DOHH2 (cell line): ENCODE results near the gene PPL.

Source experiments
- H3F3A ChIP-seq: fragments of 200-600 bp; sonication (generic), shearing (Covaris generic); 2 replicates; pipeline ENCODE4 v1.6.0; 2016; ENCODE audit warnings: antibody characterized with exemption, mild to moderate bottlenecking; ENCODE audit not compliant: control insufficient read depth, insufficient read depth
- H3K27ac ChIP-seq: fragments of 200-600 bp; sonication (generic); 2 replicates; pipeline ENCODE4 v1.5.1; 2014; ENCODE audit warnings: low read depth, mild to moderate bottlenecking, low read length, moderate library complexity
- H3K27me3 ChIP-seq: fragments of 200-600 bp; sonication (generic); 2 replicates; pipeline ENCODE4 v1.6.1; 2014; ENCODE audit warnings: mild to moderate bottlenecking, low read length, mixed read lengths; ENCODE audit not compliant: control insufficient read depth
- H3K36me3 ChIP-seq: fragments of 200-600 bp; sonication (generic); 2 replicates; pipeline ENCODE4 v1.6.1; 2014; ENCODE audit warnings: mild to moderate bottlenecking, low read length, moderate library complexity, mixed read lengths; ENCODE audit not compliant: control insufficient read depth
- H3K4me1 ChIP-seq: fragments of 200-600 bp; sonication (generic); 2 replicates; pipeline ENCODE4 v1.6.1; 2014; ENCODE audit warnings: mild to moderate bottlenecking, low read length, mixed read lengths; ENCODE audit not compliant: control insufficient read depth
- H3K4me2 ChIP-seq: fragments of 200-600 bp; sonication (generic); 2 replicates; pipeline ENCODE4 v1.6.0; 2014; ENCODE audit warnings: mild to moderate bottlenecking, low read length, moderate library complexity
- H3K4me3 ChIP-seq: fragments of 200-600 bp; sonication (generic); 2 replicates; pipeline ENCODE4 v1.5.1; 2014; ENCODE audit warnings: mild to moderate bottlenecking, low read length, mixed read lengths
- H3K79me2 ChIP-seq: fragments of 200-600 bp; sonication (generic); 2 replicates; pipeline ENCODE4 v1.6.1; 2014; ENCODE audit warnings: mild to moderate bottlenecking, low read length, mixed read lengths; ENCODE audit not compliant: control insufficient read depth
- H3K9me2 ChIP-seq: fragments of 200-600 bp; sonication (generic); replicated peaks from 2 replicates; pipeline ENCODE4 v1.6.1; 2014; ENCODE audit warnings: mild to moderate bottlenecking, low read length, mixed read lengths; ENCODE audit not compliant: control insufficient read depth
- H3K9me3 ChIP-seq: fragments of 200-600 bp; sonication (generic); 2 replicates; pipeline ENCODE4 v1.6.1; 2014; ENCODE audit warnings: antibody characterized with exemption, low read length, mixed read lengths; ENCODE audit not compliant: control insufficient read depth, insufficient read depth
- H4K20me1 ChIP-seq: fragments of 200-600 bp; sonication (generic); 2 replicates; pipeline ENCODE4 v1.6.0; 2014; ENCODE audit warnings: low read depth, mild to moderate bottlenecking, antibody characterized with exemption, low read length, moderate library complexity; ENCODE audit not compliant: control insufficient read depth, insufficient read depth
- CTCF ChIP-seq: fragments of 200-600 bp; sonication (generic); IDR thresholded peaks from one replicate; pipeline ENCODE4 v1.5.1; 2014; ENCODE audit warnings: antibody characterized with exemption, mild to moderate bottlenecking, low read depth, low read length; ENCODE audit not compliant: poor library complexity, severe bottlenecking
- EZH2phosphoT487 ChIP-seq: fragments of 200-600 bp; sonication (generic); IDR thresholded peaks from 2 replicates; pipeline ENCODE4 v1.6.1; 2017; ENCODE audit warnings: borderline replicate concordance, mild to moderate bottlenecking, antibody characterized with exemption, low read length, moderate library complexity, mixed read lengths

PPL gene

GRCh38 chr16:4884209-4884608 lies 52.7 kb downstream of the PPL start:
- TF ChIP-seq CTCF (no peak), EZH2phosphoT487 (no peak)
- no peaks in the 10 kb centered on the region for H4K20me1 ChIP-seq
- H3K27me3 ChIP-seq = no peaks in the 10 kb centered on the region
- no peaks in the 10 kb centered on the region for H3K9me3 ChIP-seq
- H3K27ac ChIP-seq = no peak overlapping the region
- H3K9me2 ChIP-seq = no peaks in the 10 kb centered on the region
- H3K4me1 ChIP-seq = no peaks in the 10 kb centered on the region
- H3F3A ChIP-seq = no peaks in the 10 kb centered on the region; the same call in 1 of the 2 replicates
- no peaks in the 10 kb centered on the region for H3K79me2 ChIP-seq
- no peak overlapping the region for H3K4me3 ChIP-seq
- H3K36me3 ChIP-seq = peaks cover 53% of the 10 kb centered on the region
- H3K4me2 ChIP-seq = no peak overlapping the region

- H3K36me3 ChIP-seq = peaks cover 59% of the 10 kb centered on the region
- TF ChIP-seq CTCF (no peak), EZH2phosphoT487 (no peak)
- no peaks in the 10 kb centered on the region for H3F3A ChIP-seq
- no peaks in the 10 kb centered on the region for H4K20me1 ChIP-seq
- H3K4me3 ChIP-seq = no peak overlapping the region
- H3K4me1 ChIP-seq = no peaks in the 10 kb centered on the region
- H3K4me2 ChIP-seq = no peak overlapping the region
- no peaks in the 10 kb centered on the region for H3K27me3 ChIP-seq
- H3K9me2 ChIP-seq = no peaks in the 10 kb centered on the region
- no peaks in the 10 kb centered on the region for H3K79me2 ChIP-seq
- no peak overlapping the region for H3K27ac ChIP-seq
- H3K9me3 ChIP-seq = no peaks in the 10 kb centered on the region
Observed at GRCh38 chr16:4883501-4883900, 53.4 kb downstream of the PPL start.

GRCh38 chr16:4882633-4883285 lies 54.2 kb downstream of the PPL start:
- no peak for TF ChIP-seq CTCF
- no peak for TF ChIP-seq EZH2phosphoT487
- Histone ChIP-seq H3K4me1 (no peaks in the 10 kb centered on the region), H3K9me2 (no peaks in the 10 kb centered on the region), H3K27me3 (no peaks in the 10 kb centered on the region), H3K27ac (no peak overlapping the region), H4K20me1 (no peaks in the 10 kb centered on the region), H3K9me3 (no peaks in the 10 kb centered on the region), H3K4me2 (no peak overlapping the region), H3K79me2 (no peaks in the 10 kb centered on the region), H3F3A (no peaks in the 10 kb centered on the region), H3K36me3 (peaks cover 67% of the 10 kb centered on the region), H3K4me3 (no peak overlapping the region)
